GM12872 (cell line): ENCODE results near the gene DIO3.

Experiments used
- TF ChIP-seq, protein P1 (sequence below): IDR thresholded peaks from 3 replicates; pipeline ENCODE4 v1.5.1; 2011; ENCODE audit warnings: low read depth, mild to moderate bottlenecking, low read length, moderate library complexity; ENCODE audit not compliant: insufficient read depth

Gene DIO3

DNA sequence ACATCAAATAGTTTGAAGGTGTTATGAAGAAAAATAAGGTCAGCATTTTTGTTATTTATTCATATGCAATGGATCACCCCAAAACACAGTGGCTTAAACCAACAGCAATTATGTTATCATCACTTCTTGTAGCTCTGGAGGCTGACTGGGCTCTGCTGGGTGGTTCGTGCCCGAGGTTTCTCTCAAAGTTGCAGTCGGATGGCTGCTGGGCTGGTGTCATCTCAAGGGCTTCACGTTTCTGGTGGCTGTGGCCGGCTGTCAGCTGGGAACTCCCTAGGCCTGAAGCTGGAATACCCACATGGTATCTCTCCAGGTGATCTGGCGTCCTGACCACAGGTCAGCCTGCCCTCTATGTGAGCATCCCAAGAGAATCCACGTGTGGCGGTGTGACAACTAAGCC is 12.0 kb downstream of the DIO3 start:
- TF ChIP-seq, protein P1, sequence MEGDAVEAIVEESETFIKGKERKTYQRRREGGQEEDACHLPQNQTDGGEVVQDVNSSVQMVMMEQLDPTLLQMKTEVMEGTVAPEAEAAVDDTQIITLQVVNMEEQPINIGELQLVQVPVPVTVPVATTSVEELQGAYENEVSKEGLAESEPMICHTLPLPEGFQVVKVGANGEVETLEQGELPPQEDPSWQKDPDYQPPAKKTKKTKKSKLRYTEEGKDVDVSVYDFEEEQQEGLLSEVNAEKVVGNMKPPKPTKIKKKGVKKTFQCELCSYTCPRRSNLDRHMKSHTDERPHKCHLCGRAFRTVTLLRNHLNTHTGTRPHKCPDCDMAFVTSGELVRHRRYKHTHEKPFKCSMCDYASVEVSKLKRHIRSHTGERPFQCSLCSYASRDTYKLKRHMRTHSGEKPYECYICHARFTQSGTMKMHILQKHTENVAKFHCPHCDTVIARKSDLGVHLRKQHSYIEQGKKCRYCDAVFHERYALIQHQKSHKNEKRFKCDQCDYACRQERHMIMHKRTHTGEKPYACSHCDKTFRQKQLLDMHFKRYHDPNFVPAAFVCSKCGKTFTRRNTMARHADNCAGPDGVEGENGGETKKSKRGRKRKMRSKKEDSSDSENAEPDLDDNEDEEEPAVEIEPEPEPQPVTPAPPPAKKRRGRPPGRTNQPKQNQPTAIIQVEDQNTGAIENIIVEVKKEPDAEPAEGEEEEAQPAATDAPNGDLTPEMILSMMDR, result no peak

DNA sequence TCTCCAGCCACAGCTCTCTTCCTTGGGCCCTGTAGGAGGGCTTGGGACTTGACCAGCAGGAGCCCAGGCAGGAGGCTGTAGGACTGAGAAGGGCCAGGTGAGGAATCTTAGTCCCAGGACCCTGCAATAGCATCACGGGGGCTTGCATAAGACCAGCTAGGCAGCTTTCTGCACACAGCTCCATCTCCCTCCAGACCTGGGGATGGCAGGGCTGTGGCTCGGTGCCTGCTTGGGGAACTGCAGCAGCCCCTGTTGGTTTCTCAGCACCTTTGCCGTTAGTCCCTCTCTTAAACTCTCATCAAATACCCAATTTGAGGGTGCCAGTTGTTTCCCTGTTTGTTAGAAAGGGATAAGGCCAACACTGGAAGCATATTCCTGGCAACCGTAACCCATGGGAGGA is 14.3 kb downstream of the DIO3 start:
- TF ChIP-seq, protein P1, result no peak

DNA sequence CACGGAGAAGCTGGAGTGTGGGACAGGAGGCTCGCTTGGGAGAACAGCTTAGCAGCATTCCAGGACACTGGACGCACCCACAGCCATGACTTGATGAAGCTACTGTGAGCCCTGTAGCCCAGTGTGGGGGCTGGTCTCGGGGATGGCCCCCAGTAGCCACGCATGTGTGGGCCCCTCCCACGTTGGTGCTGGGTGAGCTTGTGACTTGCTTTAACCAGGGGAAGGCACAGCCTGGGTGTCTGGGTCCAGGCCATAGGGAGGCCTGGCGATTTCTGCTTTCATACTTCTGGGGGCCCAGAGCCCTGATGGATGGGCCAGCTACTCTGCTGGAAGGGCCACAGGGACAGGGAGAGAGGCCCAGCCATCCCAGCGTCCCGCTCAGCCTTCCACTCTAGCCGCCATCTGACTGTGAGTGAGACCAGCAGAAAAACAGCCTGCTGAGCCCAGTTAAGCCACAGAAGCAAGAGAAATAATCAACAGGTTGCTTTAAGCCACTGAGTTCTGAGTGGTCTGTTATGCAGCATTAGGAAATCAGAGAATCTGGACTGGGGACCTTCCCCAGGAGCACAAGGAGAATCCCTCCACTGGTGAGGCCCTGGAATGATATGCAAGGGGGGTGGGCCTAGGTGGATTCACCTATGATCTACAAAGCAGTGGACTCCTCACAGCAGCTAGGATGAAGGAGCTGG is 16.1 kb downstream of the DIO3 start:
- TF ChIP-seq, protein P1, result no peak

DNA sequence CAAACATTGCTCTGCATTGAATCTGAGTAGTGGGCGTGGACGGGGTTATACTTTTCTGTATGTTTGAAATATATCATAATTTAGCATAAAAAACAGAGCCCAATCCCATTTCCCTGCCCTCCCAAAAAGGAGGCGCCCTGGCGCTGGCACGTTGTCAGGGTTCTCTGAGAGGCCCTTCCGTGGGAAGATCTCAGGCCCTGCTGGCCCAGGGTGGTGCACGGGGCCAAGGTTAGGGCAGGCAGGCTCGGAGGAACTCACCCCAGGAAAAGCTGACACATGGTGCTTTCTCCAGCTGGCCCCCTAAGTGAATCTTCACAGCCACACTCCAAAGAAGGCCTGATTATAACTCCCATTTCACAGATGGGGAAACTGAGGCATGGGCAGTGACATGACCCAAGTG is 17.2 kb downstream of the DIO3 start:
- TF ChIP-seq, protein P1, result no peak

DNA sequence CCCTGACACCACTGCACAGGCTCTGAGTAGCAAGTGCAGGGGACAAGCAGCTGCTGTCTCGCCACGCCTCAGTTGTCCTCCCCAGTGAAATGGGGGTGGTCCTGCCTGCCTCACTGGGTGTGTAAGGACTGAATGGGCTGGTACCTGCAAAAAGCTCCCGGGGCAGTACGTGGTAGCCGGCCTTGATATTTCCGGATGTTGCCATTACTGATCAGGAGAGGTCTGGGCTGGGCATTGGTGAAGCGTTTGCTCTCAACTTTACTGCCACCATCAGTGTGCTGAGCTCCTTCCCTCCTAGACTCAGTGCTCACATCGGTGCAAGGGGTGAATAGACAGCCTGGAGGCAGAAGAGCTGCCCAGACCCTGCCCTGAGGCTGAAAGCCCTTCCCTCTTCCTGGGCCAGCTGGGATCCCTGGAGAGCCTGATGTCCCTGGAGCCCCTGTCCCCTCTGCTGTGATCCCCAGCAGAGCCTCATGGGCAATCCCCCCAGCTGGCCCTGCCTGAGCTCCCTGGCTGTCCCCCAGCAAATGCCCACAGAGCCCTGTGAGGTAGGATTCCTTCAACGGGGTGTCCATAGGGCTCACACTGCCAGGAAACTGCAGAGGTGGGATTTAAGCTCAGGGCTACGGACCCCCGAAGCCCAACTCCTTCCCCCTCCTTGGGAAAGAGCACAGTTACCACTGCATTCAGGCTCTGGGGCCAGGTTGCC is 18.2 kb downstream of the DIO3 start:
- TF ChIP-seq, protein P1, result no peak

DNA sequence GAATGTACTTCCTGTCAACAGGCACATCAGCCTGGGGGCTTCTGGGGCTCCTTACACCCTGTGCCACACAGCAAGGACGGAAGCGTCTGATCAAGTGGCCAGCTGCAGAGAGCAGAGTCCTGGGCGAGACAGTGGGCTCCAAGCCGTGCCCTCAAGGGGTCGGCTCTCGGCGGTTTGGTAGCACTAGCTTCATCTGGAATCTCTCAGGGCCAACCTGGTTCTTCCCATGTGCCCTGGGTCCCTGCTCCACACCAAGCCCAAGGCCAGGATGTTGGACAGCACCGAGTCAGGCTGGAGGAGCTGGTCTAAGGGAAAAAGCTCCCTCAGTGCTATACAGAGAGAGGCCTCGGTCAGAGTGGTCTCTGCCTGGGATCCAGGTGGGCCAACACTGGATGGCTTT is 20.5 kb downstream of the DIO3 start:
- TF ChIP-seq, protein P1, result no peak

DNA sequence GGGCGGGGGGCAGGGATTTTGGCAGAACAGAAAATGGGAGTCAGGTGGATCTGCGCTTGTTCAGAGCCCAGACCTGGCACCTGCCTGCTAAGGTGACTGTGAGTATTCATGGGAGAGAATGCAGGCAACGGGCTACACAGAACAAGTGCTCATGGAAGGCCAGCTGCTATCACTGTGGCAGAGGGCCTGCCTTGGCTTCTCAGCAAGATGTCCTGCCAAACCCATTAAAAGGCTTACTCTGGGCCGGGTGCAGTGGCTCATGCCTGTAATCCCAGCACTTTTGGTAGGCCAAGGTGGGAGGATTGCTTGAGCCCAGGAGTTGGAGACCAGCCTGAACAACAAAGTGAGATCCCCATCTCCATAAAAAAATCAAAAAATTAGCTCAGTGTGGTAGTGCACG is 21.0 kb downstream of the DIO3 start:
- TF ChIP-seq, protein P1, result no peak
